GM04503 (cell line): ENCODE results near the gene FILIP1.

Experiments used
- DNase-seq: peaks from one replicate; pipeline ENCODE4 v3.0.0-alpha.2; 2012; ENCODE audit warnings: low read depth

Gene FILIP1

GRCh38 chr6:75492386-75493153 is 1.0 kb downstream of the FILIP1 start:
- DNase-seq: no peak

- no peak for DNase-seq
Measured at GRCh38 chr6:75491291-75491690, 2.3 kb downstream of the FILIP1 start.

GRCh38 chr6:75490706-75491105 is 2.9 kb downstream of the FILIP1 start:
- no peak for DNase-seq

GRCh38 chr6:75489025-75489424 is 4.6 kb downstream of the FILIP1 start:
- DNase-seq: no peak

- DNase-seq: no peak
Measured at GRCh38 chr6:75488033-75488432, 5.6 kb downstream of the FILIP1 start.

GRCh38 chr6:75486850-75487518 is 6.6 kb downstream of the FILIP1 start:
- DNase-seq: no peak

- DNase-seq: no peak
Measured at GRCh38 chr6:75484535-75484934, 9.1 kb downstream of the FILIP1 start.

GRCh38 chr6:75483136-75483952 is 10.3 kb downstream of the FILIP1 start:
- DNase-seq: no peak

GRCh38 chr6:75481936-75482593 is 11.5 kb downstream of the FILIP1 start:
- DNase-seq: no peak

- DNase-seq: no peak
Measured at GRCh38 chr6:75481394-75481793, 12.2 kb downstream of the FILIP1 start.

GRCh38 chr6:75480425-75480824 is 13.2 kb downstream of the FILIP1 start:
- DNase-seq: no peak

- no peak for DNase-seq
Measured at GRCh38 chr6:75479712-75480111, 13.9 kb downstream of the FILIP1 start.

- no peak for DNase-seq
Measured at GRCh38 chr6:75478929-75479328, 14.7 kb downstream of the FILIP1 start.

GRCh38 chr6:75472885-75473284 is 20.7 kb downstream of the FILIP1 start:
- no peak for DNase-seq

- no peak for DNase-seq
Measured at GRCh38 chr6:75467966-75468365, 25.6 kb downstream of the FILIP1 start.

- no peak for DNase-seq
Measured at GRCh38 chr6:75467284-75467683, 26.3 kb downstream of the FILIP1 start.

- no peak for DNase-seq
Measured at GRCh38 chr6:75466636-75467035, 27.0 kb downstream of the FILIP1 start.

- DNase-seq: no peak
Measured at GRCh38 chr6:75463908-75464307, 29.7 kb downstream of the FILIP1 start.

- DNase-seq: no peak
Measured at GRCh38 chr6:75463061-75463460, 30.5 kb downstream of the FILIP1 start.

- DNase-seq: no peak
Measured at GRCh38 chr6:75460681-75461080, 32.9 kb downstream of the FILIP1 start.

GRCh38 chr6:75458895-75459294 is 34.7 kb downstream of the FILIP1 start:
- DNase-seq: peak; percentile 54

GRCh38 chr6:75450903-75451302 is 42.7 kb downstream of the FILIP1 start:
- no peak for DNase-seq
